ENCODE measurements around the gene SERPINA3.

DNA sequence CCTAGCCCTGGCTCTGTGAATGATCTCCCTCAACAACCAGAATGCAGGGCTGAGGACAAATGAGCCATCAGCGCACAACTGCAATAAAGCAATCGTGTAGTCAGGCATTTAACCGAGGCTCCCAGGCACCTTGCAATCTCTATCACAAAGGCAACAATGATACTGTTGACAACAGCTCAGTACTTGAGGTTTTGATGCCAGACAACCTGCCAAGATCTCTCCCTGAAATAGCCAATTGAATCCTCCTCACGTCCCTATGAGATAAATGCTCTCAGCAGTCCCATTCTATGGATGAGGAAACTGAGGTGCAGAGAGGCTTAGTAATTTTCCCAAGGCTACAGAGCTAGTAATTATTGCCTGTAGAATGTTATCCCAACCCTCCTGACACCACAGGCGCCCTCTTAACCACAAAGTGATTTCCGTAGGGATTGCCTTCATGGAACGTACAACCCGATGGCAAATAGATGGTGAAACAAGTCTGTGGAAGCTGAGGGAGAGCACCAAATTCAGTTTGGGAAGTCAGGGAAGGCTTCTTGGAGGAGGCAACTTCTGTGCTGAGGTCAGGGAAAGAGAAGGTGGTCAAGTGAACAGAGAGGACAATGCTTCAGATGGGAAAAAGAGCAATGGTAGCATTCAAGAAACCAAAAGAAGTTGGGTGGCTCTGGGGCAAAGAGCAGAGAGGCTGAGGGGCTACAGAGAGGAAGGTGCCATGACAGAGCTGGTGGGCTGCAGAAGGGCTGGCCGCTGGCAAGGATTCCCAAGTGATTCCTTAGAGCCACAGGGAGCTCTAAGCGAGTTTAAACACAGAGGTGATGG, 12.6 kb downstream of the SERPINA3 start:
- TF ChIP-seq, protein P1, sequence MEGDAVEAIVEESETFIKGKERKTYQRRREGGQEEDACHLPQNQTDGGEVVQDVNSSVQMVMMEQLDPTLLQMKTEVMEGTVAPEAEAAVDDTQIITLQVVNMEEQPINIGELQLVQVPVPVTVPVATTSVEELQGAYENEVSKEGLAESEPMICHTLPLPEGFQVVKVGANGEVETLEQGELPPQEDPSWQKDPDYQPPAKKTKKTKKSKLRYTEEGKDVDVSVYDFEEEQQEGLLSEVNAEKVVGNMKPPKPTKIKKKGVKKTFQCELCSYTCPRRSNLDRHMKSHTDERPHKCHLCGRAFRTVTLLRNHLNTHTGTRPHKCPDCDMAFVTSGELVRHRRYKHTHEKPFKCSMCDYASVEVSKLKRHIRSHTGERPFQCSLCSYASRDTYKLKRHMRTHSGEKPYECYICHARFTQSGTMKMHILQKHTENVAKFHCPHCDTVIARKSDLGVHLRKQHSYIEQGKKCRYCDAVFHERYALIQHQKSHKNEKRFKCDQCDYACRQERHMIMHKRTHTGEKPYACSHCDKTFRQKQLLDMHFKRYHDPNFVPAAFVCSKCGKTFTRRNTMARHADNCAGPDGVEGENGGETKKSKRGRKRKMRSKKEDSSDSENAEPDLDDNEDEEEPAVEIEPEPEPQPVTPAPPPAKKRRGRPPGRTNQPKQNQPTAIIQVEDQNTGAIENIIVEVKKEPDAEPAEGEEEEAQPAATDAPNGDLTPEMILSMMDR (conservative IDR thresholded peaks at IDR 0.05 in 1 of 2, IDR thresholded peaks at IDR 0.05 in 1 of 2; ENCODE audit: low read depth in 1 of 2, low read length in 2 of 2): no peak
- TF ChIP-seq EZH2 (IDR thresholded peaks at IDR 0.05; ENCODE audit: low read length, missing control alignments): no peak
